RWPE1 (cell line): ENCODE data around the gene PVALB.
A peak's percentile ranks its signal among the peaks of the same experiment; 100 is the strongest.

ENCODE experiments used
- CTCF ChIA-PET: fragments of 350-600 bp; sonication (Branson Sonifier 250); formaldehyde crosslinking; extraction: SDS; loops from one replicate; lab custom pipeline; 2021; lab: Yijun Ruan, JAX
- POLR2A ChIA-PET: fragments of 400-600 bp; formaldehyde crosslinking; extraction: SDS; loops from one replicate; lab custom pipeline; 2020; ENCODE audit warnings: antibody characterized with exemption; ENCODE audit not compliant: low non-redundant PET; lab: Yijun Ruan, JAX
- DNase-seq: peaks from one replicate; pipeline ENCODE4 v3.0.0; 2012; ENCODE audit warnings: low spot score
- H3K27ac ChIP-seq: fragments of 450-650 bp; 2 replicates; pipeline ENCODE4 v1.5.1; 2017
- TF ChIP-seq, protein P1 (sequence below): fragments of 450-650 bp; conservative IDR thresholded peaks from 2 replicates; pipeline ENCODE4 v1.5.1; 2017; ENCODE audit warnings: low read depth, mild to moderate bottlenecking

Gene PVALB

DNA sequence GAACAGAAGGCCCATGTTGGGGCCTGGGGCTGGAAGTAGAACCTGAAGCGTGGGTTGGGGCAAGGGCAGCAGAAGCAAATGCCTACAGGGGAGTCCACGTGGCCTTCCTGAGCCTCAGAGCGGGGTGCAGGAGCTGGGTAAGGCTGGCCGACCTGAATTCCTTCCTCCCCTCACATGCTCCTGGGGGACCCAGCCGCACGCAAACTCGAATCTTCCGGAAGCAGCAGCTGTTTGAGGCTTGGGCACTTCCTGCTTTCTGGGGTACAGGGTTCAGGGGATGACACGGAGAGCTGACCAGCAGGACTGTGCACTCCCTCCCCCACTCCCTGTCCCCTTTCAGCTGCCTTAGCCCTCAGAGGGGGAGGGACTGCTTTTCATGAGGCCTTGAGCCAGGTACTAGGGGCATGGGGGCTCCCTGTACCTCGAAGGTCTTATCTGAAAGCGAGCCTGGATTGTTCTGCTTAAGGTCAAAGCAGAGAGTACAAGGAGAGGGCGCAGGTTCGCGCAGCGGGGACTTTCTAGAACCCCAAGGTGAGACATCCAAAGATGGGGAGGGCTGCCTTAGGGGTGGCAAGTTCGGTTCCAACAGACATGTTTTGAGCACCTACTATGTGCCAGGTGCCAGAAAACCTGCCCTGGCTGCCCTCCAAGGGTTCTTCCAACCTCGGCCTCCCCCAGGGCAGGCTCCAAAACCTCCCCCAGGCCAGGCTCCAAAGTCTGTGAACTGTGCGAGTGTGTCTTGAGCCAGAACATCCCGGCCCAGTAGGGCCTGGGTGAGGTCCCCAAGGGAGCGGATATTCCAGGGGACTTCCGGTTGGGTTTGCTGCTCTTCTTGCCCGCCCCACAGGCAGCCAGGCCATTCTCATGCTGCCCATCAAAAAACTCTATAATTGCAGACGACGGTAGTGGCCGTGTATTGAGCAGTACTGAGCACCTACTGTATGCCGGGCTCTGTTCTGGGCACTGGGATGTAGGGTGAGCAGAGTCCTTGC is 45.7 kb upstream of the PVALB start:
- H3K27ac ChIP-seq = no peak overlapping the region
- no peak for DNase-seq
- TF ChIP-seq, protein P1, sequence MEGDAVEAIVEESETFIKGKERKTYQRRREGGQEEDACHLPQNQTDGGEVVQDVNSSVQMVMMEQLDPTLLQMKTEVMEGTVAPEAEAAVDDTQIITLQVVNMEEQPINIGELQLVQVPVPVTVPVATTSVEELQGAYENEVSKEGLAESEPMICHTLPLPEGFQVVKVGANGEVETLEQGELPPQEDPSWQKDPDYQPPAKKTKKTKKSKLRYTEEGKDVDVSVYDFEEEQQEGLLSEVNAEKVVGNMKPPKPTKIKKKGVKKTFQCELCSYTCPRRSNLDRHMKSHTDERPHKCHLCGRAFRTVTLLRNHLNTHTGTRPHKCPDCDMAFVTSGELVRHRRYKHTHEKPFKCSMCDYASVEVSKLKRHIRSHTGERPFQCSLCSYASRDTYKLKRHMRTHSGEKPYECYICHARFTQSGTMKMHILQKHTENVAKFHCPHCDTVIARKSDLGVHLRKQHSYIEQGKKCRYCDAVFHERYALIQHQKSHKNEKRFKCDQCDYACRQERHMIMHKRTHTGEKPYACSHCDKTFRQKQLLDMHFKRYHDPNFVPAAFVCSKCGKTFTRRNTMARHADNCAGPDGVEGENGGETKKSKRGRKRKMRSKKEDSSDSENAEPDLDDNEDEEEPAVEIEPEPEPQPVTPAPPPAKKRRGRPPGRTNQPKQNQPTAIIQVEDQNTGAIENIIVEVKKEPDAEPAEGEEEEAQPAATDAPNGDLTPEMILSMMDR = no peak
- POLR2A ChIA-PET = no interaction called here
- CTCF ChIA-PET = no interaction called here

DNA sequence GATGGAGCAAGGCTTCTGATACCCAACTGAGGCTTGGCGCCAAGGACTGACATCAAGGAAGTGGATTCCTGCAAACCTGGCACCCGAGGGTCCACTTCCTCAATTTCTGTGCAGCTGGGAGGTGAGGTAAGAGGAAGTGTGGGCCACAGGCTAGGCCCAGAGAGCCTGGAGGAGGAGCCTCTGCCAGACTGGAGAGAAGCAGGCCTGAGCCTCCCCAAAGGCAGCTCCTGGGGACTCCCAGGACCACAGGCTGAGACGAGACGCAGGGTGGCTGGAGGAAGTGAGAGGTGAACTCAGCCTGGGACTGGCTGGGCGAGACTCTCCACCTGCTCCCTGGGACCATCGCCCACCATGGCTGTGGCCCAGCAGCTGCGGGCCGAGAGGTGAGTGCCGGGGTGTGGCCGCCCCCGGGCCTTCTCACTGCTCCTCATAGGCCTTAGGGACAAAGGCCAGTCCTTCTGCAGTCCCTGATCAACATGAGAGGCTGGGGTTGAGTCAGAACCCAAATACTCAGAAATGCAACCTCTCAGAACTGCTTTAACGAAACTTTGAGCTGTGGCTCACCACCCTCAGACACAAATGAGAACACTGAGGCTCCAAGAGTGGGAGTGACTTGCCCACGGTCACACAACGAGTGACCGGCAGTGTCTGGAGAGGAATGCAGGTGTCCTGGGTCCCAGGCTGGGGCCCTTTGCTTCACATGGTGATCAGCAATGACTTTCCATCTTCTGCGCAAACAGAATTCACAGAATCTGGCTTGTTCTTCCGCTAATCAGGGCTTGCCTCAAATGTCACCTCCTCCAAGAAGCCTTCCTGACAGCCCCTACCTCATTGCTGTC is 44.2 kb upstream of the PVALB start, which contains the start of gene NCF4:
TSS of gene NCF4 (plus strand) at position 186 of the 839 bp plus-strand sequence. CDS start at position 352, 166 bp downstream.
- no peak for DNase-seq
- no peak within 1 kb of the TSS for H3K27ac ChIP-seq
- TF ChIP-seq, protein P1 = no peak
- CTCF ChIA-PET = interaction anchor here (0.6 kb wide), 1 partner anchor 9 kb away, joined by 3 read pairs; no protein-coding TSS in a partner anchor
- POLR2A ChIA-PET = no interaction called here

DNA sequence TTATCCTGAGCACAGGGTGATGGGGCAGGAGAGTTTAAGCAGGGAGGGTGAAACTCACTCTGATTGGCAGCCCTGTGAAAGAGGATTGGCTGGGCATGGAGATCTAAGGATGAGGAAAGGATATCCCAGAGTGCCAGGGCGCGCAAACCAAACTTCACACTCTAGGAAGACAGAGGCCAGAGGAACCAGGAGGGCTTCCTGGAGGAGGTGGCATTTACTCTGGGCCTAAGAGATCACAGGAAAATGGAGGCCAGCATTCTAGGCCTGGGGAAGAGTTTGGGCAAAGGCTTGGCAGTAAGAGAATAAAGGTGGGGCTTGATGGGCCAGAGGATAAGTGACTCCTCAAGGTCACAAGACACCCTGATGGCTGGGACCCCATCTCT is 43.6 kb upstream of the PVALB start:
- ChIA-PET CTCF (interaction anchor here (0.6 kb wide), 1 partner anchor 117 kb away, joined by 4 read pairs; no protein-coding TSS in a partner anchor), POLR2A (no interaction called here)
- H3K27ac ChIP-seq = no peak overlapping the region
- TF ChIP-seq, protein P1 = no peak
- no peak for DNase-seq

DNA sequence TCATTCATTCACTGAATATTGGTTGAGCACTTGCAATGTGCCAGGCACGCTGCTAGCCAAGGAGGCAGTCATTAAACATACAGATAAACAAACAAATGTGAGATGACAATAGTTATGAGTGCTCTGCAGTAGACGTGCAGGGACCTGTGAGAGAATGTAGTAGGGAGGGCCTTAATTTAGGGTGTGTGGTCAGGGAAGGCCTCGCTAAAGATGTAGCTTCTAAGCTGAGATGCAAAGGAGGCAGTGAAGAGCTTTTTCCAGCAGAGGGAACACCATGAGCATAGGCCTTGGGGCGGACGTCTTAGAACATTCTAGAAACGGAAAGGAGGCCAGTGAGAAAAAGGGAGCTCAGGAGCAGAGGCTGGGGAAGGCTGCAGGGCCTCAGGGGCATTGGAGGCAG is 43.2 kb upstream of the PVALB start:
- TF ChIP-seq, protein P1 = no peak
- H3K27ac ChIP-seq = no peak overlapping the region
- ChIA-PET POLR2A (no interaction called here), CTCF (interaction anchor here (0.6 kb wide), 2 partner anchors 118 to 326 kb away, joined by 4 read pairs; no protein-coding TSS in a partner anchor)
- peak; percentile 36 for DNase-seq

DNA sequence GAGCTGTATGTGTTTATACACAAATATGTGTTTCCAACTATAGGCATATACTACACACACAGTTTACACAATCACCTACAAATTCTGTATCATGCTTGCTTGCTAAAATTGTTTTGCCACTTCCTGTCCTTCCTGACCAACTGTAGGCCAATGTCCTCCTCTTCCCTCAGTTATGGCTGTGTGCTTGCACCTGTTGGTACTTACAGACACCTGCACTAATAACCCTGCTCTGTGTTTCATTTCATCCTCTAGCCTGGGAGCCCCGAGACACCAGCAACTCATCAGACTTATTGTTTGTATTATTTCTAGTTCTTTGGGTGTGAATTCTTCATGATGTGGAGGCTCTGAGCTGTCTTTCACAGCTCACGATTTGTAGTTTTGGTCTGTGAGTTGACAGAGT is 42.1 kb upstream of the PVALB start:
- no peak for DNase-seq
- no peak overlapping the region for H3K27ac ChIP-seq
- TF ChIP-seq, protein P1 = no peak
- ChIA-PET CTCF (no interaction called here), POLR2A (no interaction called here)

DNA sequence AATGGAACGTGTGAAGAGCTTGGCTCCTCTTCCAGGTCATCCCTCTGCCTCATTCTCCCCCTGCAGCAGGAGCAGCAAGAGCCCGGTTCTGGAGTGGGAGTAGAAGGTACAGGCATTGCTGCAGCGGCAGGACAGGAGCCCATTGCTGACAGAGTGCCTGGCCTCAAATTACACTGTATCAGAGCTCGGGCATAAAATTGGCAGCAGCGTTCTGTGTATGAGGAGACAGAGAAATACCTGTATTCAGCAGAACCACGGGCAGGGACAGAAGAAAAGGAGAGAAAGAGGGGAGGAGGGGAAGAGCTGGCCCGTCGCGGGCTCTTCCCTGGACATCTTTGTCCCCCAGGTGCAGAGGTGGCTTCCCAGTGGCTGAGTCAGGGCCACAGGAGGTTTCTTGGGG is 41.3 kb upstream of the PVALB start:
- TF ChIP-seq, protein P1 = no peak
- POLR2A ChIA-PET = no interaction called here
- no peak overlapping the region for H3K27ac ChIP-seq
- DNase-seq = no peak
- CTCF ChIA-PET = no interaction called here
